Adipocyte (in vitro differentiated cells): Measurements from ENCODE around the gene NCAPG.
"Not testable (repeated sequence)": the region's sequence is repeated elsewhere in the genome, so short reads cannot be mapped to it uniquely, and the experiment has no call there.

ENCODE experiments used
- DNase-seq: peaks from one replicate; pipeline ENCODE4 v3.0.0-alpha.2; 2015; ENCODE audit warnings: low read depth
- H3K27me3 ChIP-seq: replicated peaks from 2 replicates; pipeline ENCODE4 v1.7.0; 2013; ENCODE audit warnings: mild to moderate bottlenecking, low read length, moderate library complexity; ENCODE audit not compliant: control insufficient read depth, insufficient read depth
- H3K36me3 ChIP-seq: 2 replicates; pipeline ENCODE4 v1.7.0; 2013; ENCODE audit warnings: low read length, mild to moderate bottlenecking, moderate library complexity; ENCODE audit not compliant: control insufficient read depth, insufficient read depth, severe bottlenecking
- H3K4me1 ChIP-seq: 2 replicates; pipeline ENCODE4 v1.7.0; 2013; ENCODE audit warnings: mild to moderate bottlenecking, low read length, moderate library complexity; ENCODE audit not compliant: control insufficient read depth, insufficient read depth
- H3K4me3 ChIP-seq: 2 replicates; pipeline ENCODE4 v1.7.0; 2013; ENCODE audit warnings: mild to moderate bottlenecking, low read length, moderate library complexity
- H3K9ac ChIP-seq: 2 replicates; pipeline ENCODE4 v1.7.0; 2013; ENCODE audit warnings: mild to moderate bottlenecking, low read length, moderate library complexity
- H3K9me3 ChIP-seq: 2 replicates; pipeline ENCODE4 v1.7.0; 2013; ENCODE audit warnings: mild to moderate bottlenecking, low read length, moderate library complexity; ENCODE audit not compliant: control insufficient read depth

The NCAPG gene

GRCh38 chr4:17846266-17846665 is 35.5 kb downstream of the NCAPG start:
- DNase-seq: peak; percentile 39
- Histone ChIP-seq H3K4me1 (no peaks in the 10 kb centered on the region), H3K4me3 (no peak overlapping the region), H3K27me3 (no peaks in the 10 kb centered on the region), H3K9ac (no peak overlapping the region), H3K9me3 (no peaks in the 10 kb centered on the region), H3K36me3 (no peaks in the 10 kb centered on the region)

GRCh38 chr4:17850295-17850694 is 39.5 kb downstream of the NCAPG start:
- not testable (repeated sequence) for DNase-seq, H3K4me1 ChIP-seq, H3K27me3 ChIP-seq, H3K9ac ChIP-seq, H3K36me3 ChIP-seq, H3K9me3 ChIP-seq, H3K4me3 ChIP-seq

- Histone ChIP-seq H3K27me3 (no peaks in the 10 kb centered on the region), H3K4me1 (peaks cover 1% of the 10 kb centered on the region), H3K36me3 (no peaks in the 10 kb centered on the region), H3K9ac (no peak overlapping the region), H3K9me3 (no peaks in the 10 kb centered on the region), H3K4me3 (no peak overlapping the region)
- DNase-seq: no peak
Observed at GRCh38 chr4:17851959-17852358, 41.2 kb downstream of the NCAPG start.

GRCh38 chr4:17854036-17854435 is 43.3 kb downstream of the NCAPG start:
- Histone ChIP-seq H3K27me3 (no peaks in the 10 kb centered on the region), H3K9ac (no peak overlapping the region), H3K4me1 (peaks cover 7% of the 10 kb centered on the region), H3K36me3 (no peaks in the 10 kb centered on the region), H3K9me3 (no peaks in the 10 kb centered on the region), H3K4me3 (no peak overlapping the region)
- DNase-seq: peak; percentile 20

- no peak for DNase-seq
- H3K36me3 ChIP-seq: no peaks in the 10 kb centered on the region
- H3K9ac ChIP-seq: no peak overlapping the region
- peaks cover 12% of the 10 kb centered on the region for H3K9me3 ChIP-seq
- no peaks in the 10 kb centered on the region for H3K27me3 ChIP-seq
- H3K4me1 ChIP-seq: peaks cover 7% of the 10 kb centered on the region
- no peak overlapping the region for H3K4me3 ChIP-seq
Observed at GRCh38 chr4:17859793-17860406, 49.1 kb downstream of the NCAPG start.

DNA sequence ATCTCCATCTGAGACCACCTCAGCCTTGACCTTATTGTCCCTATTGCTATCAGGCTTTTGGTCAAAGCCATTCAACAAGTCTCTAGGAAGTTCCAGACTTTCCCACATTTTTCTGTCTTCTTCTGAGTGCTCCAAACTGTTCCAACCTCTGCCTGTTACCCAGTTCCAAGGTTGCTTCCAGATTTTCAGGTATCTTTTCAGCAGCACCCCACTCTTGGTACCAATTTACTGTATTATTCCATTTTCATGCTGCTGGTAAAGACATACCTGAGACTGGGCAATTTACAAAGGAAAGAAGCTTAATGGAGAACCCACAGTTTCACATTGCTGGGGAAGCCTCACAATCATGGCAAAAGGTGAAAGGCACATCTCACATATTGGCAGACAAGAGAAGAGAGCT is 51.1 kb downstream of the NCAPG start:
- H3K4me3 ChIP-seq, H3K36me3 ChIP-seq, H3K27me3 ChIP-seq, H3K9ac ChIP-seq, H3K4me1 ChIP-seq, DNase-seq: not testable (repeated sequence)
- peaks cover 12% of the 10 kb centered on the region for H3K9me3 ChIP-seq

DNA sequence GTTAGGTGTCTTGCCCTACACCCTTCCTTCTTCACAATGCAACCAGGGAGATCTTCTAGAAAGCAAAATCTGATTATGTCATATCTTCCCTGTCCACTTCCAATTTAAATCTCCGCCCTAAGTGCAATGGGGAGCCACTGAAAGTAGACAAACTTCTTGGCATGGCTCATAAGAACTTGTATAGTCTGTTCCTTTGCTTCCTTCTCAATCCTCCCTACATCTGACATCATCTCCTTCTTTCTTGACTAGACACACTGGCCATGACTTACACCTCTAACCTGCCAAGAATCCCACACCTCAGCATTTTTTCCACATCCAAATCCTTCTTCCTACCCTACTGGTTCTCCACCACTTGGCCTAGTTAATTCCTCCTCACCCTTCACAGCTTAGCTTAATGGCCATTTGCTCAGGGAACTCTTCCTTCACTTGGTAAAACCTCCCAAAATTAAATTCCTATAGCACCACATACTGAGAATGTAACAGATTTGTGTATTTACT is 55.1 kb downstream of the NCAPG start:
- no peaks in the 10 kb centered on the region for H3K4me1 ChIP-seq
- H3K4me3 ChIP-seq: no peak overlapping the region
- peaks cover 12% of the 10 kb centered on the region for H3K9me3 ChIP-seq
- no peak overlapping the region for H3K9ac ChIP-seq
- DNase-seq: no peak
- H3K27me3 ChIP-seq: no peaks in the 10 kb centered on the region
- no peaks in the 10 kb centered on the region for H3K36me3 ChIP-seq

DNA sequence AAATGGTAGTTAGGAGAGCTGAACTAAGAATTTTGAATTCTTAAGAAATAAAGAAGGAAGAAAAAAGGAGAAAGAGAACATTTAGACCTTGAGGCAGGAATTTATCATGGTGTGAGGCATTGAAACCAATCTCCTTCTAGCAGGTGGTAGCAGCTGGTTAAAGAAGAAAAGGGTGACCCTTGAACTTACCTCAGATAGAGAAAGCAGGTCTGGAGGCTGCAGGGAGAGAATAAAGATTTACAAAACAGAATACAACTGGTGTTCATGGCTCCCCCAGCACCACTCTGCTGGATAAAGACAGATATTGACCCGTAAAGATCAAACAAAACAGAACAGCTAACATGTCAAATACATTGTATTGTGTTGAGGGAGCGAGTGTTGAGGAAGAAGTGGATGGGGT is 56.0 kb downstream of the NCAPG start:
- no peak for DNase-seq

DNA sequence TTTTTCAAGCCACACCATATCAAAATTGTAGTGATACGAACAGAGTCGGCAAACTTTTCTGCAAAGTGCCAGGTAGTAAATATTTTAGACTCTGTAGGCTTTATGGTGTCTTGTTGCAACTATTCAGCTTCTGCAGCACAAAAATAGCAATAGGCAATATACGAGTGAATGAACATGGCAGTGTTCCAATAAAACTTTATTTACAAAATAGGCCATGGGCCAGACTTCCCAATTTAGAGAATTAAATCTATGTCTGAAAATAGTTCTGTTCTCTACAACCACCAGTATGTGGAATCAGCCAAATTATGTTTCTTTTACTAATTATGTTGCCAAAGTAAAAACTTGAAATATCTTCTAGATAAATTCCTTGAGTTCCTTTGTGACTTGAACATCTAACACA is 56.5 kb downstream of the NCAPG start:
- Histone ChIP-seq H3K9ac (no peak overlapping the region), H3K36me3 (no peaks in the 10 kb centered on the region), H3K9me3 (peaks cover 3% of the 10 kb centered on the region), H3K4me3 (no peak overlapping the region), H3K27me3 (no peaks in the 10 kb centered on the region), H3K4me1 (no peaks in the 10 kb centered on the region)
- DNase-seq: no peak

More for the DNA sequence above, 56.0 kb downstream of the NCAPG start:
- Histone ChIP-seq H3K4me1 (no peaks in the 10 kb centered on the region), H3K9me3 (peaks cover 7% of the 10 kb centered on the region), H3K27me3 (no peaks in the 10 kb centered on the region), H3K36me3 (no peaks in the 10 kb centered on the region), H3K4me3 (no peak overlapping the region), H3K9ac (no peak overlapping the region)

GRCh38 chr4:17869327-17869726 is 58.5 kb downstream of the NCAPG start:
- no peak for DNase-seq
- Histone ChIP-seq H3K36me3 (no peaks in the 10 kb centered on the region), H3K9me3 (no peaks in the 10 kb centered on the region), H3K4me1 (no peaks in the 10 kb centered on the region), H3K9ac (no peak overlapping the region), H3K27me3 (no peaks in the 10 kb centered on the region), H3K4me3 (no peak overlapping the region)

GRCh38 chr4:17875402-17876070 is 64.8 kb downstream of the NCAPG start:
- no peaks in the 10 kb centered on the region for H3K4me1 ChIP-seq
- no peaks in the 10 kb centered on the region for H3K27me3 ChIP-seq
- no peak for DNase-seq
- H3K36me3 ChIP-seq: no peaks in the 10 kb centered on the region
- H3K4me3 ChIP-seq: no peak overlapping the region
- no peaks in the 10 kb centered on the region for H3K9me3 ChIP-seq
- no peak overlapping the region for H3K9ac ChIP-seq
